Sigmoid colon (tissue), 4 donors: ENCODE data around the gene CACNA1D.

Experiments
- EP300 ChIP-seq, 4 donors: sonication (generic); formaldehyde crosslinking; IDR thresholded peaks; one replicate each; pipeline ENCODE4 v1.6.1; 2017; ENCODE audit warnings: antibody characterized with exemption in 4 of 4
- TF ChIP-seq, protein P1 (sequence below), 4 experiments: fragments of 450-650 bp in 3 of 4; fragments of 200-600 bp in 1 of 4; IDR thresholded peaks; one replicate each; pipeline ENCODE4 v1.5.1; 2016 to 2019; ENCODE audit warnings: antibody characterized with exemption in 4 of 4, mild to moderate bottlenecking in 3 of 4, moderate library complexity in 2 of 4

DNA sequence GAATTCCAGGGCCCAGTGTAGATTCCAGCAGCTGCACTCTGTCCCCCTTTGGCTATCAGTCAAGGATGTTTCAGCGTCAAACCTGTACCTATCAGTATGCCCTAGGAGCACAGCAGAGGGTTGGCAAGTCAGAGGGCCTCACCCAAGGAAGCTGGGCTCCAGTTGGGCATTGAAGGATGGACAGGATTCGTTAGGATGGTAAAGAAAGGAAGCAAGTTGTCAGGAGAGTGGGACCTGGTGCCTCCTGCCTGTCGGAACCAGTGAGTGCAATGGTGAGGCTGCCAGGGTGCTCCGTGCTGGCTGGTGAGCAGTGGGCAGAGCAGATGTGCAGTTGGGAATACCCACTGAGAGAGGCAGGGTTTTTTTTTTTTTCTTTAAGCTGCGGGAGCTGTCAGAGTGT lies 194.6 kb downstream of the CACNA1D start:
- TF ChIP-seq, protein P1, sequence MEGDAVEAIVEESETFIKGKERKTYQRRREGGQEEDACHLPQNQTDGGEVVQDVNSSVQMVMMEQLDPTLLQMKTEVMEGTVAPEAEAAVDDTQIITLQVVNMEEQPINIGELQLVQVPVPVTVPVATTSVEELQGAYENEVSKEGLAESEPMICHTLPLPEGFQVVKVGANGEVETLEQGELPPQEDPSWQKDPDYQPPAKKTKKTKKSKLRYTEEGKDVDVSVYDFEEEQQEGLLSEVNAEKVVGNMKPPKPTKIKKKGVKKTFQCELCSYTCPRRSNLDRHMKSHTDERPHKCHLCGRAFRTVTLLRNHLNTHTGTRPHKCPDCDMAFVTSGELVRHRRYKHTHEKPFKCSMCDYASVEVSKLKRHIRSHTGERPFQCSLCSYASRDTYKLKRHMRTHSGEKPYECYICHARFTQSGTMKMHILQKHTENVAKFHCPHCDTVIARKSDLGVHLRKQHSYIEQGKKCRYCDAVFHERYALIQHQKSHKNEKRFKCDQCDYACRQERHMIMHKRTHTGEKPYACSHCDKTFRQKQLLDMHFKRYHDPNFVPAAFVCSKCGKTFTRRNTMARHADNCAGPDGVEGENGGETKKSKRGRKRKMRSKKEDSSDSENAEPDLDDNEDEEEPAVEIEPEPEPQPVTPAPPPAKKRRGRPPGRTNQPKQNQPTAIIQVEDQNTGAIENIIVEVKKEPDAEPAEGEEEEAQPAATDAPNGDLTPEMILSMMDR (IDR thresholded peaks at IDR 0.05) = no peak
- no peak for TF ChIP-seq EP300 (IDR thresholded peaks at IDR 0.05)
